Urothelium cell line (cell line): Measurements from ENCODE around the gene CUZD1.

ENCODE experiments used
- DNase-seq: peaks from one replicate; pipeline ENCODE4 v3.0.0; 2011; ENCODE audit warnings: low spot score, mixed read lengths
- FAIRE-seq: peaks from 2 replicates; lab custom pipeline; 2011; peaks lifted over from hg19 to GRCh38; lab: Jason Lieb, UNC

CUZD1 gene

DNA sequence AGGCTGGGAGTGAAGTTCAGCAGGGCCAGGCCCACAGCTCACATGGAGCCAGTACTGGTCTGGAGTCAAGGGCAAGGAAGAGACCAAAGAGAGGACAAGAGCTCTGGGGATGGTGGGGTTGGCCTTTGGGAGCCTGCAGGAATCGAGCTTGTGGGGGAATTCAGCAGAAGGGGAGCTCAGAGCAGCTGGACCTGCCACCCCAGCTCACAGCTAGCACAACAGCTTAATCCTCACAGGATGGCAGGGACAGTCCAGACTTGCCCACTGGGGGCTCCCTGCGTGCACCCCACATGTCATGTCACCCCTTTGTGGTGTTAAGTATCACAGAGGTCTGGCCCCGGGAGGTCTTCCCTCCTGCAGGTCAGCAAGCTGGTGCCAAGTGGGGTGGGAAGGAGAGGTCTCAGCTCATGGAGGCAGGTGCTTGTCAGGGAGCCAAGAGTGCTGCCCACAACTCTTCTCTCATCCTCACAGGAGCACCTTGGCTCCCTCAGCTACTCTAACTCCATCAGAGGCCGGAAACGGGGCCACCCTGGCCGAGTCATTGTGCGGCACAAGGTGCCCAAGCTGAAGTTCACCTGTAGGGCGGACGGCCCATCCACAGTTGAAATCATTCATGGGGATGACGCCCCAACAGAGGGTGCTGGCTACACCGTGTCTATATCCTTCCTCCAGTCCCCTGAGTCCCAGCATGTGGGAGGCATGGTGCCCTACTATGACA lies 22.5 kb downstream of the CUZD1 start:
- no peak for FAIRE-seq

DNA sequence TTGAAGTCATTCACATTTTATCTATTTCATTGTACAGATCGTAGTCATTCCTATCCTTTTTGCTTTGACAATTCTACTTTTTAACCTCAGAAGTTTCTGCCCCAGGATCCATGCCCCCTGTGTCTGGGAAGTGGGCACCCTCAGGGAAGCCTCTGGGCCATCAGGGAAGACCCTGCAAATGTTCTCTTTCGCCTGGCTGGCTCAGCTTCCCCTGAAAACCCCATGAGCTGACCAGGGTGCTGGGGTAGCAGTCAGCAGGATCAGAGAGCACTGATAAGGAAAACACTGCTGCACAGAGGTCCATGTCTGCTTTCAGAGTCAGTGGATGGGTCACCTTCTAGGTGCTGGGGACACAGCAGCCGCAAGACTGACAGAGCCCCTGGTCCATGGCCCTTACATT lies 23.8 kb downstream of the CUZD1 start:
- no peak for FAIRE-seq

More for the DNA sequence above, 22.5 kb downstream of the CUZD1 start:
- DNase-seq: no peak

DNA sequence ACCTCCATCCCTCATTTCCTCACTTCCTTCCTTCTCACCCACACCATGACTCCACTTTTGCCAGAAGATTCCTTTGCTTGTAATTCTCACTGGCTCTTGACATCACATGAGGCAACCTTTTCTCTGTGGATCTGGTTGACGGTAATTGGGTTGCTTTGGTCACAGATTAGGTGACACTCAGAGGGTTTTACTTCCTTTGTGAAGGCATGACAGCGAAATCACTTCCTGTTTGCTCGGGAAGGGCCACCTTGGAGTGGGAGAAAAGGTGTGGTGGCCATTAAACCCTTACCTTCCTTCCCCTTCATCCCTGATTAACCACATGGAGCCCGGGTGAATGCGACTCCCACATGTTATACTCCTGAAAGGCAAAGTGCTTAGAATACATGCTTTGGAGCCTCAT lies 30.2 kb downstream of the CUZD1 start:
- FAIRE-seq (no peak), DNase-seq (no peak)

More for the DNA sequence above, 23.8 kb downstream of the CUZD1 start:
- DNase-seq: no peak

DNA sequence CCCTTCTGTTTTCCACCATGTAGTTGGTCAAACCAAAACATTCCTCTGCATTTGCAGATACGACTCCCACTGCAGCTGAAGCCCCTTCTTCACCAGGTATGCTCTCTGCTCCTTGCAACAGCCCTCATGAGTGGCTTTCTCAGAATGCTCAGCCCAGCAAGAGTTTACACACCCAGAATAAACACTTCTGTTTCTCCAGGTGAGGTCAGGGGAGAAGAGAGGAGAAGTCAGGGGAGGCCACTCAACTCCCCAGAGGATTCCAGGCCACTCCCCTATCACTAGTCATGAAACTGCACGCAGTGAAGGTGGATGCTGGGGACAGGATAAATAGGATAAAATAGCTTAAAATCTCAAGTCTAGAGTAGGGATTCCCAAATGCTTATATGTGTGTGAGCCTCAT lies 31.2 kb downstream of the CUZD1 start:
- DNase-seq: no peak
- FAIRE-seq: no peak

DNA sequence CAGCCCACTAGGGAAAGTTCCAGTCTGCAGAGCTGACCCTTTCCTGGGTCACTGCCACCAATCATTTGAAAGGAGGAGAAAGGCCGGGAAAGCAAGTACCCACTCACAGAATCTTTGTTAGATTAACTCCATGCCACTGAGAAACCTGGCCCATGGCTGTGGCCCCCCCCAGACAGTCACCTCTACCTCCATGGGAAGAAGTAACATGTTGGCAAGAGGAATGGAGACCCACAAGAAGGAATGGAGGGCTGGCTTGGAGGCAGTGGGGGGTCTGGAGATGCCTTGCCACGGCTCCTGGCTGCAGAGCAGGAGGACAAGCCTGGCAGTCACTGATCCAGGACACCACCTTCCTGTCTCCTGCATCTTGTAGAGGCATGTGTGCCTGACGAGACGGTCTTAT lies 32.9 kb downstream of the CUZD1 start:
- no peak for DNase-seq

DNA sequence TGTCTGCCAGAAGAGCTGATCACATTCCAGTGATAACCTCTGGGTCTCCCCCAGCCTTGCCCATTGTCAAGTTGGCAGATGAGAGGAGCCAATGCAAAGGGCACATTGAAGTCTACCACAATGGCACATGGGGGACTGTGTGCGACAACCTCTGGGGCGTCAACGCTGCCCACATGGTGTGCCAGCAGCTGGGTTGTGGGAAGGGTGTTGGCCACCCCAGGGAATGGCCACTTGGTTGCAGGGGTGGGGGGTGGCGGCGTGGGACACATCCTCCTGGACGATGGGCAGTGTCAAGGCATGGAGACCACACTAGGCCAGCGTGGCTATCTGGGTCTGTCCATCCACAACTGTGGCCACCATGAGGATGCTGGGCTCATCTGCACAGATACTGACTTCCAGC lies 43.4 kb downstream of the CUZD1 start:
- no peak for DNase-seq
- no peak for FAIRE-seq

More for the DNA sequence above, 32.9 kb downstream of the CUZD1 start:
- FAIRE-seq: no peak

DNA sequence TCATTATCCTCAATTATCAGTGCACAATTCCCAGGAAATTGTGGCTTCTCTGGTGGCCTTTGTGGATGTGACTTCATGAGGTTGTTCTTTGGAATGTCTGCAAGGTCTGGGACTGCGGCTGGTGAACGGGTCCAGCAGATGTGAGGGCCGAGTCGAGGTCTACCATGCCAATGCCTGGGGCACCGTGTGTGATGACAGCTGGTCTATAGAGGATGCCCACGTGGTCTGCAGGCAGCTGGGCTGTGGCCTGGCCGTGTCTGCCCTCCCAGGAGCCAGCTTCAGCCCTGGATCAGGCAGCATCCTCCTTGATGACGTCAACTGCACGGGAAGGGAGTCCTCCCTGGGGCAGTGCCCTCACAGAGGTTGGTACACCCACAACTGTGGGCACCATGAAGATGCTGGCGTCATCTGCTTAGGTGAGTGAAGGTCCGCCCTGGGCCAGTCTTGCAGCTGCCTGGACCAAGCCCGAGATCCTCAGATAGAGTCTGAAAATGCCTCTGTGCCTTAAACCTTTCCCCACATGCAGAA lies 46.9 kb downstream of the CUZD1 start:
- no peak for FAIRE-seq
- DNase-seq: no peak

DNA sequence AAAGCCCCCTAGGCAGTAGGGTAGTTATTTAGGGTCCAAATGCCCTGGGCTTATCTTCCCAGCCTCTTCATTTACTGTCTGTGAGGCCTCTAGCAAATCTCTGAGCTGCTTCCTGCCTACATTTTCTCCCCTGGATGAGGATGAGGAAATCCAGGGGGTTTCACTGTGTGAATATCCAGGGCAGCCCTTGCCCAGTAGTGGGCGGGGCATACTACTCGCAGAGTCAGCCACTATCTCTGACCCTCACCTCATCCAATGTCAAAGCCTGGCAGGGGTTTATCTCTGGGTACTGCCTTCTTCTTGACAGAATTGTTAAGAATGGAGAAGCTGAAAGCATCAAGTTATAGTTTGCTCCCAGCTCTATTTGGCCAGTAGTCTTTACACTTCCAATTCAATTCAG lies 48.9 kb downstream of the CUZD1 start:
- DNase-seq (no peak), FAIRE-seq (no peak)

DNA sequence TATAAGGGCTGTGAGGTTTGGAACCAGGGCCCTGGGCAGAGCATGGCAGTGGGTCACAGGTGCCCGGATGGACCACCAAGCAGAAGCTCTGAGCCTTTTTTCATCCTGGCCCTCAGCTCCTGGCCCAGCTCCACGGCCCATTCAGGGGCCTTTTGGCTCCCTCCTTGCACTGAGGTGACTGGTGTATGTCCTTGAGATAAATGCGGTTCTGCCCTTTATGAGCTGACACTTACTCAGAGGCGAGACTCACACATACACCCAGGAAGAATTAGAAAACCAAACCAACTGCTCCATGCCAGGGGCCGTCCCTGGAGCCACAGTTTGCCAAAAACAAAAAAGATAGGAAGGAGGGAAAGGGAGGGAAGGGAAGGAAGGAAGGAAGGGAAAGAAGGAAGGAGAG lies 49.7 kb downstream of the CUZD1 start:
- no peak for FAIRE-seq
- DNase-seq: no peak

DNA sequence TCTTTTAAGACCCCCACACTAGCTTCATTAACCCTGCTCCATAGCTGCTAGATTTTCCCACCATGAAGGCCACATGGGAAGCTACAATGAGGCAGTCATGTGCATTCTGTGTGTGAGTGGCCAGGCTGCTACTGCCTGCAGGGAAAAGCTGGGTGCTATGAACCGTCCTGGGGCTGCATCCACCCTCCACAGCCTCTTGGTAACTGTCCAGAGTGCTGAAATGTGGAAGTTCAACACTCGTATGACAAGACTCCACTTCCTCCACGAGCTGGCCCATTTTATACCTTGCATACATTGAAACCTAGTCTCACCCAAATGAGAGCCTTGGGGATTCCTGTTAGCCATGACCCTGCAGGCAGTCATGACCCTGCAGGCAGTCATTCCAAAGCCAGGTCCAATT lies 59.4 kb downstream of the CUZD1 start:
- FAIRE-seq (no peak), DNase-seq (peak; percentile 62)

DNA sequence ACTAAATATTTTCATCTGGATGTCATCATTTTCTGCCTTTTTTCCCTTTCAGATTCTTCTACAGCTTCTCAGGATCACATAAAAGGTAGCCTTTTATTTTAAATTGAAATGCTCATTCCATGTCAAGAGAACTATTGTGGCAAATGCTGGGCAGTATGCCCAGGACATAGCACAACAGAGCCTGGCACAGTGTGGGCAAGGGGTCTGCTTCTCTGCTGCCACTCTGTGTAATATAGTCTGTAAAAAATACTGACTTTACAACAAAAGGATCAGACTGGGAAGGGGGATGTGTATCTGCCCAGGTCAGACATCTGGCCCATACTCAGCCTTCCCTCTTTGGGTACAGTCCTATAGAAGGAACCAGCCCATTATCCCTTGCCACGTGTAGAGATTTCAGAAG lies 62.7 kb downstream of the CUZD1 start:
- FAIRE-seq: no peak
- DNase-seq: no peak
